ENCODE data around the gene PSD2.

PSD2 gene

DNA sequence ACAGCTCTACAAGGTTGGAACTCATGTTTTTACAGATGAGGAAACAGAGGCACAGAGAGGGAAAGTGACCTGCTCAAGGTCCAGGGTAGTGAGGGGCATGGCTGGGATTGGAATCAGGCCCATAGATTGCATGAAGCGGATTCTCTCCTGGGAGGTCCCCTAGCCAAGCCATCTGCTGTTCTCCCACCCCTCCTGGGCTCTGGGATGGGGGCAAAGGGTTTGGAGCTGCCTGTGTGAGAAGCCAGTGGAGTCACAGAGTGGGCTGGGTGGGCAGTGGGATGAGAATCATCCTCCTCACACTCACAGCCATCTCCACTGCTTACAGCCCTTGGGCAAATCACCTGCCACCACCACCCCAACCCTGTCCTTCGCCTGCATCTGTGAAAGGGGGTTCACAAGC is 38.6 kb upstream of the PSD2 start:
- H3K9ac ChIP-seq (ENCODE audit: low read length in 5 of 5), result no peak overlapping the region
- no peaks in the 10 kb centered on the region for H3K36me3 ChIP-seq (ENCODE audit: control insufficient read depth in 5 of 5, insufficient read depth in 5 of 5, low read length in 5 of 5)
- H3K4me1 ChIP-seq (ENCODE audit: control insufficient read depth in 5 of 5, insufficient read depth in 5 of 5, low read length in 5 of 5), result peaks cover 0 to 8% (median 0%) of the 10 kb centered on the region in 5 donors
- peaks cover 26 to 61% (median 37%) of the 10 kb centered on the region in 5 donors for H3K27me3 ChIP-seq (ENCODE audit: control insufficient read depth in 5 of 5, insufficient read depth in 4 of 5, low read length in 5 of 5)
- no peaks in the 10 kb centered on the region for H3K9me3 ChIP-seq (ENCODE audit: control insufficient read depth in 5 of 5, low read length in 5 of 5)
- H3K27ac ChIP-seq (ENCODE audit: low read depth, low read length), result no peak overlapping the region
- no peak overlapping the region for H3K4me3 ChIP-seq (ENCODE audit: low read depth in 1 of 5, low read length in 5 of 5)

GRCh38 chr5:139757727-139758509 is 37.7 kb upstream of the PSD2 start:
- H3K27me3 ChIP-seq (ENCODE audit: control insufficient read depth in 5 of 5, insufficient read depth in 4 of 5, low read length in 5 of 5), result peaks cover 26 to 56% (median 33%) of the 10 kb centered on the region in 5 donors
- no peak overlapping the region for H3K4me3 ChIP-seq (ENCODE audit: low read depth in 1 of 5, low read length in 5 of 5)
- no peak overlapping the region for H3K27ac ChIP-seq (ENCODE audit: low read depth, low read length)
- H3K9me3 ChIP-seq (ENCODE audit: control insufficient read depth in 5 of 5, low read length in 5 of 5), result no peaks in the 10 kb centered on the region
- H3K36me3 ChIP-seq (ENCODE audit: control insufficient read depth in 5 of 5, insufficient read depth in 5 of 5, low read length in 5 of 5), result no peaks in the 10 kb centered on the region
- H3K9ac ChIP-seq (ENCODE audit: low read length in 5 of 5), result no peak overlapping the region
- peaks cover 0 to 8% (median 0%) of the 10 kb centered on the region in 5 donors for H3K4me1 ChIP-seq (ENCODE audit: control insufficient read depth in 5 of 5, insufficient read depth in 5 of 5, low read length in 5 of 5)

- Histone ChIP-seq H3K9me3 (ENCODE audit: control insufficient read depth in 5 of 5, low read length in 5 of 5) (no peaks in the 10 kb centered on the region), H3K36me3 (ENCODE audit: control insufficient read depth in 5 of 5, insufficient read depth in 5 of 5, low read length in 5 of 5) (no peaks in the 10 kb centered on the region), H3K27ac (ENCODE audit: low read depth, low read length) (no peak overlapping the region), H3K4me3 (ENCODE audit: low read depth in 1 of 5, low read length in 5 of 5) (no peak overlapping the region), H3K27me3 (ENCODE audit: control insufficient read depth in 5 of 5, insufficient read depth in 4 of 5, low read length in 5 of 5) (peaks cover 27 to 52% (median 37%) of the 10 kb centered on the region in 5 donors), H3K4me1 (ENCODE audit: control insufficient read depth in 5 of 5, insufficient read depth in 5 of 5, low read length in 5 of 5) (peaks cover 0 to 8% (median 0%) of the 10 kb centered on the region in 5 donors), H3K9ac (ENCODE audit: low read length in 5 of 5) (no peak overlapping the region)
Observed at GRCh38 chr5:139758510-139759075, 37.0 kb upstream of the PSD2 start.

DNA sequence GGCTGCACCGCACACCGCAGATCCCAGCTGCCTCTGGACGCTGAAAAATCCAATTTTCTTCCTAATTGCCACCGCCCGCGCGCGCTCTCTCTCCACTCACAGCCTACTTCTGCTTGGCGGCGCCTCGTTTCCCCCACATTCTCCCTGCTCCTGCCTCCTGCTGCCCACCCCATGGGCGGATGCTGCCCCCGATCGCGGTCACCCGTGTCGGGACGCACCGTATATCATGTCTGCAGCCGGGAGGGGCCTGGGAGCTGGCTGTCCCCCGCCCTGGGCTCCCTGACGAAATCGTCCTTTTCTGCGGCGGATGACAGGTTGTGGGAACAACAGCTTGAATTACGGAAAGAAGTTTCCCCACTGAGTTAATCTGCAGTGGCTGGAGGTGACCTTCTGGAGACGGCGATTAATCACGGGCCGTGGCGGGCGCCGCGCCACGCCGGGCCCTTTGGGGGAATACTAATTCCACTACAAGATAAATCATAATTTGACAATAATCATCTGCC is 36.3 kb upstream of the PSD2 start:
- Histone ChIP-seq H3K9me3 (ENCODE audit: control insufficient read depth in 5 of 5, low read length in 5 of 5) (no peaks in the 10 kb centered on the region), H3K4me3 (ENCODE audit: low read depth in 1 of 5, low read length in 5 of 5) (no peak overlapping the region), H3K4me1 (ENCODE audit: control insufficient read depth in 5 of 5, insufficient read depth in 5 of 5, low read length in 5 of 5) (peaks cover 0 to 8% (median 0%) of the 10 kb centered on the region in 5 donors), H3K36me3 (ENCODE audit: control insufficient read depth in 5 of 5, insufficient read depth in 5 of 5, low read length in 5 of 5) (no peaks in the 10 kb centered on the region), H3K27me3 (ENCODE audit: control insufficient read depth in 5 of 5, insufficient read depth in 4 of 5, low read length in 5 of 5) (peaks cover 33 to 57% (median 44%) of the 10 kb centered on the region in 5 donors), H3K27ac (ENCODE audit: low read depth, low read length) (no peak overlapping the region), H3K9ac (ENCODE audit: low read length in 5 of 5) (no peak overlapping the region)

DNA sequence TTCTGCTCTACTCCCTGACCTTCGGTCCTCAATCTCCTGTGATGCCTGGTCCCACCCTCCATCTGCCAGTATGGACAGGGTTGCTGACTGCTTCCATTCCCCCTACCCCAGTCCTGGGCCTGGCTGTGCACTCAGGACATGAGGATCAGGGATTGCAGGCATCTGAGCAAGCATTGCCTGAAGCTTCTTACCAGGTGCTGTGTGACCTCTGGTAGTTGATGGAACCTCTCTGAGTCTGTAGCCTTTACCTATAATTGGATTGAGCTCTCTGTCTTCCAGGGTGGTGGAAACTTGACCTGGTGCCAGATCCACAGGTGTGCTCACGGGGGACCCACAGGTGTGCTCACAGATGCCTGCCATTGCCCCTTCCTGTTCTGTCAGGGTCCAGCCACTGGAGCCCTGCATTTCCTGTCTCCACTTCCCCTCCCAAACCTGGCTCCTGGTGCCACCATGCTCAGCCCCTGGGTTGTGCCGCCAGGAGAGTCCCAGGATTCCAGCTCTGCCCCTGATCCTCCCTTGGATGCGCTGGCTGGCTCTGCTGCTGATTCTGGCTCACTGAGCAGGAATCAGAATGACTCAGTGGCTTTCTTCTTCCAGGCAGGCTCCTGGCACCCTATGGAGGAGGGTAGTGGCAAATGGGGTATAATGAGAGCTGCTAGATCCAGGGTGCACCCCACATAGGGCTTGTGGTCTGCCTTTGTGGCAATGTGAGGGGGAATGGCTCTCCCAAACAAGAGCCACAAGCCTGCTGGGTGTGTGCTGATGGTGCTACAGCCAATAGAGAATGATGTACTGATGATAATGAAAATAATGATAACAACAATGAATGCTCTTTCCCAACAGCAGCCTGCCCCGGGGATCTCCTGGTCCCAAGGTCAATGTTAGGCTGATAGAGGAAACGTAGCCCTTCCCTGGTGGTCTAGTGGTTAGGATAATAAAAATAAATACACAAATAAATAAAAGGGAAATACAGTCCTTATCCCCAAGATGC is 35.2 kb upstream of the PSD2 start:
- peaks cover 0 to 17% (median 0%) of the 10 kb centered on the region in 5 donors for H3K4me1 ChIP-seq (ENCODE audit: control insufficient read depth in 5 of 5, insufficient read depth in 5 of 5, low read length in 5 of 5)
- H3K9ac ChIP-seq (ENCODE audit: low read length in 5 of 5), result no peak overlapping the region
- H3K4me3 ChIP-seq (ENCODE audit: low read depth in 1 of 5, low read length in 5 of 5), result no peak overlapping the region
- H3K36me3 ChIP-seq (ENCODE audit: control insufficient read depth in 5 of 5, insufficient read depth in 5 of 5, low read length in 5 of 5), result no peaks in the 10 kb centered on the region
- no peaks in the 10 kb centered on the region for H3K9me3 ChIP-seq (ENCODE audit: control insufficient read depth in 5 of 5, low read length in 5 of 5)
- no peak overlapping the region for H3K27ac ChIP-seq (ENCODE audit: low read depth, low read length)
- peaks cover 34 to 54% (median 43%) of the 10 kb centered on the region in 5 donors for H3K27me3 ChIP-seq (ENCODE audit: control insufficient read depth in 5 of 5, insufficient read depth in 4 of 5, low read length in 5 of 5)

GRCh38 chr5:139761057-139761450 is 34.6 kb upstream of the PSD2 start:
- no peak overlapping the region for H3K27ac ChIP-seq (ENCODE audit: low read depth, low read length)
- peaks cover 0 to 18% (median 5%) of the 10 kb centered on the region in 5 donors for H3K4me1 ChIP-seq (ENCODE audit: control insufficient read depth in 5 of 5, insufficient read depth in 5 of 5, low read length in 5 of 5)
- H3K9me3 ChIP-seq (ENCODE audit: control insufficient read depth in 5 of 5, low read length in 5 of 5), result no peaks in the 10 kb centered on the region
- no peak overlapping the region for H3K4me3 ChIP-seq (ENCODE audit: low read depth in 1 of 5, low read length in 5 of 5)
- H3K9ac ChIP-seq (ENCODE audit: low read length in 5 of 5), result no peak overlapping the region
- no peaks in the 10 kb centered on the region for H3K36me3 ChIP-seq (ENCODE audit: control insufficient read depth in 5 of 5, insufficient read depth in 5 of 5, low read length in 5 of 5)
- peaks cover 28 to 47% (median 39%) of the 10 kb centered on the region in 5 donors for H3K27me3 ChIP-seq (ENCODE audit: control insufficient read depth in 5 of 5, insufficient read depth in 4 of 5, low read length in 5 of 5)

DNA sequence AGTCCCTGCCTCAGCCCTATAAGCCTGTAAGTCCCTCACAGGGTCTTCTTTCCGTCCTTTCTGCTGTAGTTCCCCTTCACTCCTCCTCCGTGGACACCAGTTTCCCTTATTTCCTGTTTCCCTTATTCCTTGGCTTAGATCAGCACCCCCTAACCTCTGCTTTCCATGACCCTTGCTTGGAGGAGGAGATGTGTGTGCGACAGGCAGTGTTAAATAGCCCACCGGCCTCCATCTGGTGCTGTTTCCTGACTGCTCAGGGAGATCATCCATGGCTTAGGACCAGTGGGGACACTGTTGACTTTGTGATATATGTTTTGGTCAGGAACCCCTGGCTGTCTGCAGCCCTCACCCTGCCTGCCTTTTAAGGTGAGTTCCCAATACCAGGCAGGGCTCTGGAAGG is 34.1 kb upstream of the PSD2 start:
- H3K27me3 ChIP-seq (ENCODE audit: control insufficient read depth in 5 of 5, insufficient read depth in 4 of 5, low read length in 5 of 5), result peaks cover 24 to 43% (median 34%) of the 10 kb centered on the region in 5 donors
- H3K4me3 ChIP-seq (ENCODE audit: low read depth in 1 of 5, low read length in 5 of 5), result no peak overlapping the region
- no peak overlapping the region for H3K9ac ChIP-seq (ENCODE audit: low read length in 5 of 5)
- H3K36me3 ChIP-seq (ENCODE audit: control insufficient read depth in 5 of 5, insufficient read depth in 5 of 5, low read length in 5 of 5), result no peaks in the 10 kb centered on the region
- no peak overlapping the region for H3K27ac ChIP-seq (ENCODE audit: low read depth, low read length)
- H3K4me1 ChIP-seq (ENCODE audit: control insufficient read depth in 5 of 5, insufficient read depth in 5 of 5, low read length in 5 of 5), result peaks cover 0 to 15% (median 6%) of the 10 kb centered on the region in 5 donors
- H3K9me3 ChIP-seq (ENCODE audit: control insufficient read depth in 5 of 5, low read length in 5 of 5), result no peaks in the 10 kb centered on the region

DNA sequence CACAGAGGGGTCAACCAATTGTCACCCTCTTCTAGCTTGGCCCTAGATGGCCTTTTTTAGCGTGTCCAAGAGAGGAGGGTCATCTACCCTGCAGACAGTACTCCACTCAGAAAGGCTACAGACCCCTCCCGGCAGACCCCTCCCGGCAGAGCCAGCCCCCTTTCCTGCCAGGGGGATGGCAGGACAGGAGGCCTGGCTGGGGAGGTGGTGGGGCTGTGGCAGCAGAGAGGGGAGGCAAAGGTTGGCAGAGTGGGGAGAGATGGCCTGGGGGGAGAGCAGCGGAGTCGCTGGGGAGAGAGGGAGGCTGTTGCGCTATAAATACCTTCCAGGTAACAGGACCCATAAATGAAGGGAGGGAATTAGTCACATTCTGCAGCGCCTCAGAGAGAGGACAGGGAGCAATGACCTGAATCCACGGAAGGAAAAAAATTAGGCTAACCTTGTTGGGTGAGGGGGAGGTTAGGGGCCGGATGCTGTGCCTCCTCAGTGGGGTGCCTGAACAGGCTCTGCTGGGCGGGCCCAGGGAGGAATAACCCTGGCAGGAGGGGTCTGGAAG is 32.9 kb upstream of the PSD2 start:
- Histone ChIP-seq H3K27ac (ENCODE audit: low read depth, low read length) (no peak overlapping the region), H3K36me3 (ENCODE audit: control insufficient read depth in 5 of 5, insufficient read depth in 5 of 5, low read length in 5 of 5) (no peaks in the 10 kb centered on the region), H3K4me1 (ENCODE audit: control insufficient read depth in 5 of 5, insufficient read depth in 5 of 5, low read length in 5 of 5) (peaks cover 0 to 17% (median 7%) of the 10 kb centered on the region in 5 donors)

GRCh38 chr5:139763280-139763929 is 32.2 kb upstream of the PSD2 start:
- H3K9me3 ChIP-seq (ENCODE audit: control insufficient read depth in 5 of 5, low read length in 5 of 5), result no peaks in the 10 kb centered on the region
- H3K27ac ChIP-seq (ENCODE audit: low read depth, low read length), result no peak overlapping the region
- no peak overlapping the region for H3K4me3 ChIP-seq (ENCODE audit: low read depth in 1 of 5, low read length in 5 of 5)
- peaks cover 19 to 32% (median 27%) of the 10 kb centered on the region in 5 donors for H3K27me3 ChIP-seq (ENCODE audit: control insufficient read depth in 5 of 5, insufficient read depth in 4 of 5, low read length in 5 of 5)
- H3K4me1 ChIP-seq (ENCODE audit: control insufficient read depth in 5 of 5, insufficient read depth in 5 of 5, low read length in 5 of 5), result peaks cover 0 to 24% (median 12%) of the 10 kb centered on the region in 5 donors
- no peaks in the 10 kb centered on the region for H3K36me3 ChIP-seq (ENCODE audit: control insufficient read depth in 5 of 5, insufficient read depth in 5 of 5, low read length in 5 of 5)
- H3K9ac ChIP-seq (ENCODE audit: low read length in 5 of 5), result no peak overlapping the region

More for the DNA sequence above, 32.9 kb upstream of the PSD2 start:
- Histone ChIP-seq H3K9ac (ENCODE audit: low read length in 5 of 5) (no peak overlapping the region), H3K27me3 (ENCODE audit: control insufficient read depth in 5 of 5, insufficient read depth in 4 of 5, low read length in 5 of 5) (peaks cover 24 to 32% (median 29%) of the 10 kb centered on the region in 5 donors), H3K4me3 (ENCODE audit: low read depth in 1 of 5, low read length in 5 of 5) (no peak overlapping the region), H3K9me3 (ENCODE audit: control insufficient read depth in 5 of 5, low read length in 5 of 5) (no peaks in the 10 kb centered on the region)
